Measurements from ENCODE around the gene DCN. TPM values are rescaled to one million over a fixed set of nuclear protein-coding genes. Genes with fewer than 3 reads are reported as not detected.

The DCN gene
- total RNA-seq, 4 donors from 2014 or later: 552 to 2,825 (median 1,634) TPM

DNA sequence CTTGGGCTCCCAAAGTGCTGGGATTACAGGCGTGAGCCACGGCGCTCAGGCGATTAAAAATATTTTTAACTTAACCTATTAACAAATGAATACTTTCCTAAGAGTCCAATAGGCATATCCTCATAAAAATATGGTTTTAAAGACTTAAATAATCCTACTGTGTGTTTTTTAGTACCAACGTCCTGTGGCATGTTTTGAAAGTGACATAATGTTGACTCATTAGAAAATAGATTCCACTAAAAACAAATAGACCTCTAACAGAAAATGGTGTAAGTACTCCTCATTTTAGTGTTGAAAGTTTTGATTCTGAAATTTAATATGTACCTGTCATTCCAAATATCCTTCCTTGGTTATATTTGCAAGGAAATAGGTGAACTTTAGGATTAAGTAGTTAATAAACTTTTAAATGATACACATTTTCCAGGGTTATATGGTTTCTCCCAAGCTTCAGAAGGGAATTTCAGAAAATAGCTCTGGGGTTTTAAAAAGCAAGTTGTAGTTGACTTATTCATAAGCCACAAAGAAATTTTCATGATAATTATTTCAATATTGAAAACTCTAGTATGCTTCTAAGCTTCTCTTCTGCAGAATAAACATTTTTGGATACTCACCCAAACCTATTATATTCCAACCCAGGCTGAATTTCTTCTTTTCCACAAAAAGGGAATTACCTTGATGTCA lies 59.2 kb downstream of the DCN start:
- H3K36me3 ChIP-seq: no peaks in the 10 kb centered on the region
- WGBS, 2 donors (ENCODE audit: low coverage in 1 of 2): 88 to 89% methylated on average over 3 to 5 of the region's 5 CpGs
- no peak overlapping the region for H3K27ac ChIP-seq
- no peaks in the 10 kb centered on the region for H3K9me3 ChIP-seq
- H3K4me3 ChIP-seq: no peak overlapping the region
- TF ChIP-seq POLR2A (IDR thresholded peaks at IDR 0.05) (no peak), EP300 (IDR thresholded peaks at IDR 0.05) (no peak)
- no peaks in the 10 kb centered on the region for H3K4me1 ChIP-seq
- ATAC-seq: no peak
- no peaks in the 10 kb centered on the region for H3K27me3 ChIP-seq

DNA sequence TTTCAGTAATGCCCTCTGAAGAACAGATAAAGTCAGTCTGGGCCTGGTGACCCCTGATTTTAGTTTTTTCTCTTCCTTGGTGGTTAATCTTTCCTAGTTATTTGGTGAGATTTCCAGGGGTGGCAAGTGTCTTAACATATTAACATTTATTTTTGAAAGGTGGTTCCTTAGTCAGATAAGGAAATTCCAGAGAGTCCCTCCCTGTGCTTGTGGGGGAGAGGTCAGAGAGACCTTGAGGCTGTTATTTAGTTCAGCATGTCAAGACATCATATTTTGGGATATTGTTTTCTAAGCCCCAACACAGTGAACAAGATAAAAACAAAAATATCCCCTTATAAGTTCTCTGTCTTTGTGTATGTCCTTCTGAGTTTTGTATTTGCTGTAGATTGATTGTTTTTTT lies 61.8 kb downstream of the DCN start:
- no peaks in the 10 kb centered on the region for H3K4me1 ChIP-seq
- H3K9me3 ChIP-seq: no peaks in the 10 kb centered on the region
- H3K27ac ChIP-seq: no peak overlapping the region
- TF ChIP-seq EP300 (IDR thresholded peaks at IDR 0.05) (no peak), POLR2A (IDR thresholded peaks at IDR 0.05) (no peak), POLR2AphosphoS5 (IDR thresholded peaks at IDR 0.05) (no peak)
- TF ChIP-seq, protein P1, sequence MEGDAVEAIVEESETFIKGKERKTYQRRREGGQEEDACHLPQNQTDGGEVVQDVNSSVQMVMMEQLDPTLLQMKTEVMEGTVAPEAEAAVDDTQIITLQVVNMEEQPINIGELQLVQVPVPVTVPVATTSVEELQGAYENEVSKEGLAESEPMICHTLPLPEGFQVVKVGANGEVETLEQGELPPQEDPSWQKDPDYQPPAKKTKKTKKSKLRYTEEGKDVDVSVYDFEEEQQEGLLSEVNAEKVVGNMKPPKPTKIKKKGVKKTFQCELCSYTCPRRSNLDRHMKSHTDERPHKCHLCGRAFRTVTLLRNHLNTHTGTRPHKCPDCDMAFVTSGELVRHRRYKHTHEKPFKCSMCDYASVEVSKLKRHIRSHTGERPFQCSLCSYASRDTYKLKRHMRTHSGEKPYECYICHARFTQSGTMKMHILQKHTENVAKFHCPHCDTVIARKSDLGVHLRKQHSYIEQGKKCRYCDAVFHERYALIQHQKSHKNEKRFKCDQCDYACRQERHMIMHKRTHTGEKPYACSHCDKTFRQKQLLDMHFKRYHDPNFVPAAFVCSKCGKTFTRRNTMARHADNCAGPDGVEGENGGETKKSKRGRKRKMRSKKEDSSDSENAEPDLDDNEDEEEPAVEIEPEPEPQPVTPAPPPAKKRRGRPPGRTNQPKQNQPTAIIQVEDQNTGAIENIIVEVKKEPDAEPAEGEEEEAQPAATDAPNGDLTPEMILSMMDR (IDR thresholded peaks at IDR 0.05): no peak
- H3K27me3 ChIP-seq: no peaks in the 10 kb centered on the region
- no peaks in the 10 kb centered on the region for H3K36me3 ChIP-seq
- ATAC-seq: no peak
- no peak overlapping the region for H3K4me3 ChIP-seq

DNA sequence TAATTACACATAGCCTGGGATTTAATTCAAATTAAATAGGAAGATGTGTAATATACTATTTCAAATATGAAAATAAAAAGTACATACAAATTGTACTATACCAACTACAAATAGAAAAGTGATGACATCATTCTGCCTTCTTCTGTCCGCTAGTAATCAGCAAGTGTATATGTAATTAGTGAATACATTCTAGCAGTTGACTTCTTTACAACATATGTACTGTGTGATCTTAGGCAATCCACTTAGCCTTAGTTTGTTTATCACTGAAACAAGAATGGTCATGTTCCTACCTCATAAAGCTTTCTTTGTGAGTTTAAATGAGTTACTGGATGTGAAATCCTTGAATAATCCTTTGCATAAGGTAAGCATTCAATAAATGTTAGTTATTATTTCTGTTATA lies 63.5 kb downstream of the DCN start:
- no peak overlapping the region for H3K27ac ChIP-seq
- no peaks in the 10 kb centered on the region for H3K9me3 ChIP-seq
- no peaks in the 10 kb centered on the region for H3K36me3 ChIP-seq
- ATAC-seq: no peak
- TF ChIP-seq EP300 (IDR thresholded peaks at IDR 0.05) (no peak), POLR2A (IDR thresholded peaks at IDR 0.05) (no peak), POLR2AphosphoS5 (IDR thresholded peaks at IDR 0.05) (no peak)
- TF ChIP-seq, protein P1 (IDR thresholded peaks at IDR 0.05): no peak
- no peaks in the 10 kb centered on the region for H3K4me1 ChIP-seq
- no peaks in the 10 kb centered on the region for H3K27me3 ChIP-seq
- WGBS, 2 donors (ENCODE audit: low coverage in 1 of 2): 84 to 100% methylated on average over 1 of the region's 1 CpG
- H3K4me3 ChIP-seq: no peak overlapping the region

DNA sequence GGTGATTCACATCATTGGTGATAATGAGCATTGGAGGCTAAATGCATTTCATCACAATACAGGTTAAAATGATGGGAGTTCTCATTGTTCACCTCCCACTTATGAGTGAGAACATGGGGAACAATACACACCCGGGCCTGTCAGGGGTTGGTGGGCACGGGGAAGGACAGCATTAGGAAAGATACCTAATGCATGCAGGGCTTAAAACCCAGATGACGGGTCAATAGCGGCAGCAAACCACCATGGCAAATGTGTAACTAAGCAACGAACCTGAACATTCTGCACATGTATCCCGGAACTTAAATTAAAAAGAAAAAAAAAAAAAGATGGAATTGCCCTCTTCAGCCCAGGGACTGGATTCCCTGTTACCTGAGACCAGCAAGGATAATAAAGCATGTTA lies 69.0 kb downstream of the DCN start:
- WGBS, 2 donors (ENCODE audit: low coverage in 1 of 2): 85 to 96% methylated on average over 4 to 6 of the region's 6 CpGs
- H3K4me3 ChIP-seq: no peak overlapping the region
- no peaks in the 10 kb centered on the region for H3K9me3 ChIP-seq
- no peak overlapping the region for H3K27ac ChIP-seq
- ATAC-seq: no peak
- TF ChIP-seq POLR2AphosphoS5 (IDR thresholded peaks at IDR 0.05) (no peak), EP300 (IDR thresholded peaks at IDR 0.05) (no peak), POLR2A (IDR thresholded peaks at IDR 0.05) (no peak)
- TF ChIP-seq, protein P1 (IDR thresholded peaks at IDR 0.05): no peak
- no peaks in the 10 kb centered on the region for H3K36me3 ChIP-seq
- no peaks in the 10 kb centered on the region for H3K27me3 ChIP-seq
- no peaks in the 10 kb centered on the region for H3K4me1 ChIP-seq

DNA sequence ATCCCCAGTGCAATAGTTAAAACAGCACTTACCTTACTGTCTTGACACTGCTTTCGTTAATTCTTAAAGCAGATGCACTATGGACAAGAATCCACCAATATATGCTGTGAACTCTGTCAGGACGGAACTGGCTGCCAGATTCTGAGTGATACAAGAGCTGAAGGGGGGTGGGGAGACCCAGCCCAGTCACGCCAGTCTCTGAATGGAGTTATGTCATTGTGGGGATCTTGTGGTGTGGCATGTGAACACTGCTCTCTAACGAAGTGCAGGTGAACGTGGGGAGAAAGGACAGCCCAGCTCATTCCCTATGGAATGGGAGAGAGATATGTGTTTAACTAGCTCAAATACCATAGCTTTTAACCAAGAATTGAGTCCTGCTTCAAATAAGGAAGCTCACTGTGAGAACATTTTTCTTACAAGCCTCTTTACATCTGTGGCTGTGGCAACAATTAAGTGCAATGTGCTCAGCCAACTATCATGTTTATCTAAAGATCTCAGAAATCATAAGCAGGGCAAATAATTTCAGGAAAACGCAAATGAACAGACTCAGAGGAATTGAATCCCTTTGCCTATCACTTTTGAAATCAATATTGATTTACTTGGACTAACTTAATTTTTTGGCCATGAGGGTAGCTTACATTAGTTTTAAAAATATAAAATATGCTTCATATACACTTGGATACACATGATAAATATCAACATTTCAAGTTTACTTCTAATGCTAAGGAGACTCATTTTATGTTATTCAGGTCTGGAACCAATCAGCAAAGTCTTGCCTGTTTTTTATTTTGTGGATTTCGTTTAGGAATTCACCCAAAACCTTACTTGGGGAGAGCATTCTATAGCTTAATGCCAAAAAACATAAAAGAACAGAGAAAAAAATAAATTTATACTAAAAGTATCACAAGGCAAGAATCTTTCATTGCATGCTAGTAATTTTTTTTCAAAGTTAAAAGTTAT lies 71.0 kb downstream of the DCN start, which contains the start of gene LUM:
LUM (minus strand) TSS at position 129 of the 960 bp plus-strand sequence. CDS start 2,515 bp downstream, outside the sequence.
- peak; percentile 52 for ATAC-seq
- Histone ChIP-seq H3K36me3 (no peaks in the 10 kb centered on the region), H3K27ac (peak within 1 kb of the TSS in 3 of 4 donors; percentile 46 to 54 (median 47)), H3K4me1 (no peaks in the 10 kb centered on the region), H3K27me3 (no peaks in the 10 kb centered on the region), H3K4me3 (peak within 1 kb of the TSS; percentile 17 to 31), H3K9me3 (no peaks in the 10 kb centered on the region)
- 29 to 60% methylated on average over 5 to 6 of the region's 7 CpGs for WGBS, 2 donors (ENCODE audit: low coverage in 1 of 2)
- TF ChIP-seq EP300 (IDR thresholded peaks at IDR 0.05) (no peak), POLR2AphosphoS5 (IDR thresholded peaks at IDR 0.05) (no peak), POLR2A (IDR thresholded peaks at IDR 0.05) (no peak)
- TF ChIP-seq, protein P1 (IDR thresholded peaks at IDR 0.05): no peak
